Measurements from ENCODE around the gene FOSL2.

GRCh38 chr2:28368357-28368798 is 24.3 kb upstream of the FOSL2 start:
- no peak for TF ChIP-seq MAX (CRISPR knock-in tag; IDR thresholded peaks at IDR 0.05)
- TF ChIP-seq, protein P1, sequence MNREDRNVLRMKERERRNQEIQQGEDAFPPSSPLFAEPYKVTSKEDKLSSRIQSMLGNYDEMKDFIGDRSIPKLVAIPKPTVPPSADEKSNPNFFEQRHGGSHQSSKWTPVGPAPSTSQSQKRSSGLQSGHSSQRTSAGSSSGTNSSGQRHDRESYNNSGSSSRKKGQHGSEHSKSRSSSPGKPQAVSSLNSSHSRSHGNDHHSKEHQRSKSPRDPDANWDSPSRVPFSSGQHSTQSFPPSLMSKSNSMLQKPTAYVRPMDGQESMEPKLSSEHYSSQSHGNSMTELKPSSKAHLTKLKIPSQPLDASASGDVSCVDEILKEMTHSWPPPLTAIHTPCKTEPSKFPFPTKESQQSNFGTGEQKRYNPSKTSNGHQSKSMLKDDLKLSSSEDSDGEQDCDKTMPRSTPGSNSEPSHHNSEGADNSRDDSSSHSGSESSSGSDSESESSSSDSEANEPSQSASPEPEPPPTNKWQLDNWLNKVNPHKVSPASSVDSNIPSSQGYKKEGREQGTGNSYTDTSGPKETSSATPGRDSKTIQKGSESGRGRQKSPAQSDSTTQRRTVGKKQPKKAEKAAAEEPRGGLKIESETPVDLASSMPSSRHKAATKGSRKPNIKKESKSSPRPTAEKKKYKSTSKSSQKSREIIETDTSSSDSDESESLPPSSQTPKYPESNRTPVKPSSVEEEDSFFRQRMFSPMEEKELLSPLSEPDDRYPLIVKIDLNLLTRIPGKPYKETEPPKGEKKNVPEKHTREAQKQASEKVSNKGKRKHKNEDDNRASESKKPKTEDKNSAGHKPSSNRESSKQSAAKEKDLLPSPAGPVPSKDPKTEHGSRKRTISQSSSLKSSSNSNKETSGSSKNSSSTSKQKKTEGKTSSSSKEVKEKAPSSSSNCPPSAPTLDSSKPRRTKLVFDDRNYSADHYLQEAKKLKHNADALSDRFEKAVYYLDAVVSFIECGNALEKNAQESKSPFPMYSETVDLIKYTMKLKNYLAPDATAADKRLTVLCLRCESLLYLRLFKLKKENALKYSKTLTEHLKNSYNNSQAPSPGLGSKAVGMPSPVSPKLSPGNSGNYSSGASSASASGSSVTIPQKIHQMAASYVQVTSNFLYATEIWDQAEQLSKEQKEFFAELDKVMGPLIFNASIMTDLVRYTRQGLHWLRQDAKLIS (CRISPR knock-in tag; IDR thresholded peaks at IDR 0.05; ENCODE audit: borderline replicate concordance), result no peak
- no peak for TF ChIP-seq NFE2L1 (CRISPR knock-in tag; IDR thresholded peaks at IDR 0.05)
